GM19372 (cell line): ENCODE results near the gene RPL22.
"Not testable (repeated sequence)": the region's sequence is repeated elsewhere in the genome, so short reads cannot be mapped to it uniquely, and the experiment has no call there.

Experiments used
- ATAC-seq: cut with Tn5 transposase; IDR thresholded peaks from one replicate; pipeline ENCODE4 v1.9.1; 2021; ENCODE audit warnings: mild to moderate bottlenecking, low read depth, moderate library complexity; ENCODE audit not compliant: unreplicated experiment

Gene RPL22

GRCh38 chr1:6234502-6235295, 35.3 kb upstream of the RPL22 start:
- ATAC-seq, result no peak

- ATAC-seq, result no peak
Measured at GRCh38 chr1:6233376-6233775, 34.0 kb upstream of the RPL22 start.

DNA sequence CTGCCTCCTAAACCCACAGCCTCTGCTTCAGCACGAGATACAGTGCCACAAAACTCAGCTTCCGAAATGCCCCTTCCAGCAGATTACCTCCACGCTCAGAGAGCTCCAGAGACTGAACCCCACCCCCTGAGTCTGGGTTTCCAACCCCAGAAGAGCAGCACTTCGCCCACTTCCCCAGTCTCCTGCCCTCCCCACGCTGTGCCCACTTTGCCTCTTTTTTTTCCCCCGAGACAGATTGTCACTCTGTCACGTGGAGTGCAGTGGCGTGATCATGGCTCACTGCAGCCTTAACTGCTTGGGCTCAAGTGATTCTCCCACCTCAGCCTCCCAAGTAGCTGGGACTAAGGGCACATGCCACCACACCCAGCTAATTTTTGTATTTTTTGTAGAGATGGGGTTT, 26.3 kb upstream of the RPL22 start:
- ATAC-seq, result no peak

DNA sequence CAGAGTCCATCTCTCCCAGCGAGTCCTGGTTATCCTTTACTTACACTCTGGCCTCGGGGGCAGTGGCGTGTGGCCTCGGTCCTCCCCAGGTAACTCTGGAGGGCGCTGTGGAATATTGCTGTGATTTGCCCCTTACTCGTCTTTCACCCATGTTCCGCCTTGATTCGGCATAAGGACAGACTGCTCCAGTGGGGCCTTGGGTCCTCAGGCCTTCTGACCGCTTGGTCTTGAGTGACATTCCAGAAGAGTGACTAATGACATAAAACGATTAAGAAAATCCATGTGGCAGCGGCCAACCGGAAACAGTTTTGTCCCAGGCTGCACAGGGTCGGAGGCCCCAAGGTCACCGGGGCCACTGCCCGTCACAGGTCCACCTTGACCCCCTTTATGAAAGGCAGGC, 25.3 kb upstream of the RPL22 start:
- ATAC-seq, result no peak

- ATAC-seq, result no peak
Measured at GRCh38 chr1:6223617-6224016, 24.2 kb upstream of the RPL22 start.

- no peak for ATAC-seq
Measured at GRCh38 chr1:6222636-6223035, 23.2 kb upstream of the RPL22 start.

DNA sequence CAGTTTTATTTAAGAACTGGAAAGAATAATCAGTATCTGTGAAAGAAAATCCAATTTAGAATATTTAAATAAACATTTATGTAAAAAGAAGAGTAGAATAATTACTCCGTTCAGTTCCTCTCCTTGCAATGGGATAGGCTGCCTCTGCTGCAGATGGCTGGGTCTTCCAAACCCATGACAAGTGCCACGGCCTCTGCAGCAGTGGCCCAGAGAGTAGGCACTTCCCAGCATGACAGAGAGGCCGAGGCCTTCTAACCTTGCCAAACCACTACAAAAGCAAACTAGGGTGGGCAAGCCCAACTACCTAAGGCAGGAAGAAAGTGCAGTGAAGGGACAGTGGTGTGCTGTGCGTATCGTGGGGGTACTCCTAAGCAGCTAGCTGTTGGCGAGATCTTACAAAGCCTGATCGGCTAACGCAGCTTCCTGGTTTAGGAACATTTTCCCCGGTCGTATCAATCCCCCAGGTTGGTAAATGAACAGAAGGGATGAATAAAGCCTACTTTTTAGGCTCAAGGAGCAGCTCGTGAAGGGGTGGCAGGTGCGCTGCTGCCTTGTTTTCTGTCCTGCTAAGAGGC, 21.9 kb upstream of the RPL22 start:
- no peak for ATAC-seq

GRCh38 chr1:6220236-6220635, 20.8 kb upstream of the RPL22 start:
- no peak for ATAC-seq

DNA sequence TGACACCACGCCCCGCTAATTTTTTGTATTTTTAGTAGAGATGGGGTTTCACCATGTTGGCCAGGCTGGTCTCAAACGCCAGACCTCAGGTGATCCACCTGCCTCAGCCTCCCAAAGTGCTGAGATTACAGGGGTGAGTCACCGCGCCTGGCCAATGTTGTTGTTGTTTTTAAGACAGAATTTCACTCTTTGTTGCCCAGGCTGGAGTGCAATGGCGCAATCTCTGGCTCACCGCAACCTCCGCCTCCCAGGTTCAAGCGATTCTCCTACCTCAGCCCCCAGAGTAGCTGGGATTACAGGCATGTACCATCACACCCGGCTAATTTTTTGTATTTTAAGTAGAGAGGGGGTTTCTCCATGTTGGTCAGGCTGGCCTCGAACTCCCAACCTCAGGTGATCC, 20.2 kb upstream of the RPL22 start:
- not testable (repeated sequence) for ATAC-seq

- no peak for ATAC-seq
Measured at GRCh38 chr1:6218375-6219164, 19.2 kb upstream of the RPL22 start.

DNA sequence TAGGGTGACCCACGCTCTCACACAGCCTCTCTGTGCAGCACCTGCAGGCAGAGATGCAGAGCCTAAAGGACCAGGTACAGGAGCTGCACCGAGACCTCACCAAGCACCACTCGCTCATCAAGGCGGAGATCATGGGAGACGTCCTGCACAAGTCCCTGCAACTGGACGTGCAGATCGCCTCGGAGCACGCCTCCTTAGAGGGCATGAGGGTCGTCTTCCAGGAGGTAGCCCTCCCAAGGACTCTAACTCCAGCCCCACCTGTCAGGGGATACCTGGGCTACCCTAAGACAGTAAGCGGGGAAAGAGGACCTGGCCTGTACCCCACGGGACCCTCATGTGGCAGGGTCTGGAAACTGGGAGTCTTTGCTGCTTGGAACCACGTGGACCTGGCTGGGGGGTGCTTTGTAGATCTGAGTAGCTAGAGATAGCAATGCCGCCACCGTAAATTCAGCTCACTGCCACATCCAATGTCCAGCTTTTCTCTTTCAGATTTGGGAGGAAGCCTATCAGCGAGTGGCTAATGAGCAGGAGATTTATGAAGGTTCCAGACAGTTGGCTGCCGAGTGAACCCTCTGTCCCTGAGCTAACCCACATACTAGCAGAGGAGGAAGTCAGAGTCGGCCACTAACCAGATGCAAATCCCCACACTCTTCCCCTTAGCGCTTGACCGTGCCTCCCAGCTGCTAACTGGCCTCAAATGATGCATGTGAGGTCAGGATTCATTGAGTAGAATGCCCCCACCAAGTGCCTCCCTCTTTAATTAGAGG, 13.0 kb upstream of the RPL22 start:
- no peak for ATAC-seq

- no peak for ATAC-seq
Measured at GRCh38 chr1:6211731-6212130, 12.3 kb upstream of the RPL22 start.

DNA sequence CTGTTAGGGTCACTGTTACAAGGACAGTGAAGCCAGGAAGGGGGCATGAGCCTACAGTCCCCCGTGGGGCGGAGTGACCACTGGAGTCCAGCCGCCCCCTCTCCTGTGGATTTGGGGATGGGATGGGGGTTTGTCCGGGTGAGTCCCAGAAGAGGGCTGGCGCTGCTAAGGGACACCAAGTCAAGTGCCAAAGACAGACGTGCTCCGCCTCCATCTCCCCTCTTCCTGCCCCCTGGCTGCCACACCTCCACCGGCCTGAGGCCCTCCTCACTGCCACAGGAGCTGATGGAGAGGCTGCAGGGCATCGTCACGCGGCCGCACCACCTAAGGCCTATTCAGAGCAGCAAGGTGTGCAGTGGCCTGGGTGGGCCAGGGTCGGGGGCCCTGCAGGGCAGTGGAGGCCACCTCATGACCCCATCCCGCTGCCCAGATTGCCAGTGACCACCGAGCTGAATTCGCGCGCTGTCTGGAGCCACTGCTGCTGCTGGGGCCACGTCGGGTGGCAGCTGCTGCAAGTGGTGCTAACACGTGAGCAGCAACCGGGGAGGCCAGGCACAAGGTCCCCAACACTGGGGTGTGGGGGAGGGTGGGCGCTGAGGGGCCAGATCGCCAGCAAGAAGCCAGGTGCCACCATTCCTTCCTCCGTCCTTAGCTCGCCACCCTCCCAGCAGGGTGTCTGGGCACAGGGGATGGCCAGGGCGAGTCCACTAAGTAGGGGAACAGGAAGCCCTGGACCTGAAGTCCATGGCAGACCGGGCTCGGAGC, 11.4 kb upstream of the RPL22 start:
- no peak for ATAC-seq

DNA sequence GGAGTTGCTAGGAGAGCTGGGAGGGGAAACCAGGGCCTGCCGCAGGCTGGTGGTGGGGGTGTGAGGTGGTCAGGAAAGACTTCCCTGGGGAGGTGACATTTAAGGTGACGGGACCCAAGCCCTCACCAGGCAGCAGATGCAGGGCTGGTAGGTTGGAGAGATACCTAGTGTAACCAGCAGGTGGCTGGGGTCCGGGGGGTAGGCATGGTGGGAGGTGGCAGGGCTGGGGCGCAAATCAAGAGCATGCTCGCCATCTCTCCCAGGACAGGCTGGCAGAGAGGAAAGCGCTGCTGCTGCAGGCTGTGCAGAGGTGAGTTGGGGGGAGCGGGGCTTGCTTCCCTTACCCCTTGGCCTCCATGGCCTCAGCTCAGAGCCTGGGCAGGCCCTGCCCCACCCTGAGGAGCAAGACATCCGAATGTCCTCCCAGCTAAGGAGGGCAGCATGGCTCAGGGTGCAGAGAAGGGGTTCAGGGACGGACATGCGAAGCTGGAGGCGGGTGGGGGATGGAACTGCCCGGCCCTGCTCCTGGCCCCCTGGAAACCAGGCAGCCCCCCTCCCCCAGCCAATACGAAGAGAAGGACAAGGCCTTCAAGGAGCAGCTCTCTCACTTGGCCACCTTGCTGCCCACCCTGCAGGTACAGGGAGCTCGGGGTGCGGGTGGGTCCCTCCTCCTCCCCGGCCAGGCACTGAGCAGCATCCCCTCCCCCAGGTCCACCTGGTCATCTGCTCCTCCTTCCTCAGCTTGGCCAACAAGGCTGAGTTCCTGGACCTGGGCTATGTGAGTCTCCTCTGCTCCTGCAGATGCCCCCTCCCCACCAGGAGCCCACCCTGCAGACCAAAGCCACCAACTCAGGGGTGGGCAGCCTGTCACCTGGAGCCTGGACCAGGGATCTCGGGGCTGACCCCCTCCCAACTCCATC, 10.5 kb upstream of the RPL22 start:
- no peak for ATAC-seq

GRCh38 chr1:6208723-6209660, 9.6 kb upstream of the RPL22 start:
- no peak for ATAC-seq

GRCh38 chr1:6207921-6208320, 8.5 kb upstream of the RPL22 start:
- no peak for ATAC-seq

- ATAC-seq, result no peak
Measured at GRCh38 chr1:6207075-6207885, 7.9 kb upstream of the RPL22 start.
